HG02970 (cell line): ENCODE results near the gene UBXN6.

Source experiments
- ATAC-seq: cut with Tn5 transposase; IDR thresholded peaks from one replicate; pipeline ENCODE4 v1.9.1; 2021; ENCODE audit warnings: mild to moderate bottlenecking, moderate library complexity, moderate number of reproducible peaks; ENCODE audit not compliant: unreplicated experiment, low FRiP score

The UBXN6 gene

DNA sequence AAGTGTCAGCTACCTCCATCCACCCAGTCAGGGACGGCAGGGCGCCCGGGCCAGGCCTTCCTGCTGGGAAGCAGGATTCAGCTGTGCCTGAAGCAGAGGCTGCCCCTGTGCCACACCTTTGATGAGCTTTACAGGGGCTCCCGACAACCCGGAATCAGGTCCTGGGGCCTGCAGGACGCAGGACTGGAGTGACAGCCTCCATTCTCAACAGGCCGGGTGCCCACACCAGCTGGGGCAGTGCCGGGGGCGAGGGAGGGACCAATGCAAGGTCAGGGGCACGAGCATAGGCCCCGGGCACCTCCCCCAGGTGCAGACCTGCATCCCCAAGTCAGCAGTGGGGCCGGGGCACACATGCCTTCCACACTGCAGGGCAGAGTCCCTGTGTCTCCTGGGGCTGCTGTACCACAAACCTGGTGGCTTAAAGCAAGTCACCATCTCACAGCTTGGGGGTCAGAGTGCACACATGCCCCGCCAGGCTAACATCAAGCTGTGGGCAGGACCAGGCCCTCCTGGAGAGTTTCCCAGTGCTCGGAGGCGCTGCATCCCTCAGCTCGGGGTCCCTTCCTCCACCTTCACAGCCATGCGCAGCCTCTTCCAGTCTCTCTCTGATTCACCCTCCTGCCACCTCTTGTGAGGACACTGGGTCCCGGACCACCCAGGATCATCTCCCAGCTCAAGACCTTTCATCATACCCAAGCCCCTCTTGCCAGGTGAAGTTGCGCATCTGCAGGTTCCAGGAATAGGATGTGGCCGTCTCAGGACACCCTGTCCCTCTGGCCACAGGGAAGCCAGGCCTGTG lies 13.4 kb downstream of the UBXN6 start:
- ATAC-seq, result no peak

DNA sequence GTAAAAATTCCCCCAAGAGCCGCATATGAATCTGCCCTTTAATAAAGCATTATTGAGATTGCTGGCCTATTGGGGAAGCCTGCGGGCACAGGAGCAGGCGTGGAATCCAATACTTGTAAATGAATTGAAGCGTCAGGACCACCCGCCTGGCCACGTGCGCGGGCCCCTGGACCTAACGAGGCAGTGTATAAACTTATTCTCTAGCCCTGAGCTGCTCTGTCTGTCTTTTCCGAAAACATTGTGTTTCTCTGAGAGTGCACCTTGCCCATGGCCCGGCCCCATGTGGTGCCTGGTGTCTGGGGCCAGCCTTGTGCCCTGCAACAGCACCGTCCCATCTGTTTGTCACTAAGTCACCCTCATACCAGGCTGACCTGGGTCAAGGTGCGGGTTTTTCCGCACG lies 14.4 kb downstream of the UBXN6 start:
- no peak for ATAC-seq

DNA sequence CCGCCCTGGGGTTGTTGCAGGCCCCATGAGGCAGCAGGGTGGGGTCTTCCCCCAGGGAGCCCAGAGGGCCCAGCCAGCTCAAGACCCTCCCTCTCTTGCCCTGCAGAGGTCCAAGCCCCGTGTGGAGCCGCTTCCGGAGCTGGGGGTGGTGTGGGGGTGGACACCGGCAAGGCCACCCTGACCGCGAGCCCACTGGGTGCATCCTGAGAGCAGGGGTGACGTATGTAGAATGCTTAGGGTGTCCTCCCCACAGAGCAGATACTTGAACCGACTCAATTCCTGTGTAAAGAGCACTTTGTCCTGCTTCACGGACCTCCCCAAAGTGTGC lies 14.8 kb downstream of the UBXN6 start:
- ATAC-seq, result no peak

GRCh38 chr19:4441994-4442818 lies 15.4 kb downstream of the UBXN6 start:
- no peak for ATAC-seq

GRCh38 chr19:4439243-4439642 lies 18.4 kb downstream of the UBXN6 start:
- no peak for ATAC-seq

DNA sequence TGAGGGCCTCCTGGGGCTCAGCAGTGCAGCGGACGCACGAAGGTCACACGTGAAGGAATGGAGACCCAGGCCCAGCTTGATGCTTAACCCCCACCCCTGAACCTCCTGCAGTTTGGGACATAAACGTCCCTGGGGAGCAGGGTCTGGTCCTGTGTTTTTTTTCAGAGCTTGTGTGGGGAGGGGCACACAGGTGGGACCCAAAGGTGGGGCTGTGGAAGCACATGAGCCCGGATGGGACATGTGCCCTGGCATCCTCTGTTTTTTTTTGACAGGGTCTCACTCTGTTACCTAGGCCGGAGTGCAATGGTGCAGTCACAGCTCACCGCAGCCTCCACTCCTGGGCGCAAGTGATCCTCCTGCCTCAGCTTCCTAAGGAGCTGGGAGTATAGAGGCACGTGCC lies 20.5 kb downstream of the UBXN6 start:
- no peak for ATAC-seq

GRCh38 chr19:4436231-4436630 lies 21.4 kb downstream of the UBXN6 start:
- ATAC-seq, result no peak

GRCh38 chr19:4434391-4434790 lies 23.2 kb downstream of the UBXN6 start:
- ATAC-seq, result no peak

GRCh38 chr19:4432918-4433506 lies 24.6 kb downstream of the UBXN6 start:
- ATAC-seq, result no peak

- ATAC-seq, result no peak
Measured at GRCh38 chr19:4431808-4432674, 25.6 kb downstream of the UBXN6 start.

GRCh38 chr19:4431296-4431695 lies 26.3 kb downstream of the UBXN6 start:
- ATAC-seq, result no peak

DNA sequence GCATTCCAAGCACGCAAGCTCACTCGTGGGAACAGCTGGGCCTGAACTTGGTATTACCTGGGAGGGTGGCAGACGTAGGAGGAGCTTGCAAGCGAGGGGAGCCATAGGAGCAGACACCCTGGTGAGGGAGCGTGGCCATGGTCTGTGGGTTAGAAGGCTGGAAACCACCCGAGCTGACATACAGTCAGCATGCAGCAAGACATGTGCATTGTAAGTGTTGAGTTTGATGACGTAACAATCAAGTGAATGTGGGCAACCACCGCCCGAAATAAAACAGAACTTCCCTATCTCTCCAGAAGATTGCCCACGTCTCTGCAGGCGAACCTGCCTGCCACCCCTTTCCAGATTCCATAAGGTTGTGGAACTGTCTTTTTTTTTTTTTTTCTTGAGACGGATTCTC lies 26.8 kb downstream of the UBXN6 start:
- no peak for ATAC-seq

- ATAC-seq, result no peak
Measured at GRCh38 chr19:4429771-4430171, 27.8 kb downstream of the UBXN6 start.

GRCh38 chr19:4429256-4429655 lies 28.3 kb downstream of the UBXN6 start:
- no peak for ATAC-seq

GRCh38 chr19:4428326-4428975 lies 29.1 kb downstream of the UBXN6 start:
- no peak for ATAC-seq

DNA sequence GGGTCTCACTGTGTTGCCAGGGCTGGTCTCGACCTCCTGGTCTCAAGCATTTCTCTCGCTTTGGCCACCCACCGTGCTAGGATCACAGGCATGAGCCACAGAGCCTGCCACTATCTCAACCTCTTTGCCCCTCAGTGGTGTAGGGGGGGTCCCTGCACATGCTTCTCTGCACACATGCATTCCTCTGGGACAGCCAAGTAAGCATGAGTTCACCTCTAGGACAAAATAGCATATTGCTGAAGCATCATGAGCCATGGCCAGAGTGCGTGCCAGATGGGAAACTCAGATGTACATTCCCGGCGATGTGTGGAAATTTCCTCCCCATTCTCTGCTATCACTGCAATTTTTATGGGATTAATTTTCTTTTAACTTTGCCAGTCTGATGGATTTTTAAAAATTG lies 32.1 kb downstream of the UBXN6 start:
- no peak for ATAC-seq

- no peak for ATAC-seq
Measured at GRCh38 chr19:4423416-4424126, 34.0 kb downstream of the UBXN6 start.

DNA sequence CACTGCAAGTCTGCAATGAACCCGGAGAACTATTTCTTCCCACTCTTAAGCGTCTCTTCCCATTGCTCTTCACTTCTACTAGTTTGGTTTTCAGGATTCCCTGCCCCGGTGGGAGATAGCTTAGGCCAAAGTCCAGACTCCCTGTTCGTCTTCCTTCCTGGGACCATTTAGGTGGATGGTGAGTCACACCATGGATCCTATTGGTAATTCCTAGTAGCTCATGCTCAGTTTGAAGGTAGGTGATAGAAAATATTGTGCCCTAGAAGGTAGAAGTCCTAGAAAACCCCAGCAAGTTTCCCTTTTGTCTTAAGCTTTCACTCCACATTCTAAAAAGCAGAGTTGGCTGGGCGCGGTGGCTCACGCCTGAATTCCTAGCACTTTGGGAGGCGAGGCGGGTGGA lies 41.3 kb downstream of the UBXN6 start:
- no peak for ATAC-seq

GRCh38 chr19:4415352-4415751 lies 42.2 kb downstream of the UBXN6 start:
- no peak for ATAC-seq
